ENCODE measurements around the gene ZBTB46. TPM values are rescaled to one million over a fixed set of nuclear protein-coding genes. Genes with fewer than 3 reads are reported as not detected.

ZBTB46 gene
- total RNA-seq, 1 experiment from 2014 or later: 10.7 TPM

DNA sequence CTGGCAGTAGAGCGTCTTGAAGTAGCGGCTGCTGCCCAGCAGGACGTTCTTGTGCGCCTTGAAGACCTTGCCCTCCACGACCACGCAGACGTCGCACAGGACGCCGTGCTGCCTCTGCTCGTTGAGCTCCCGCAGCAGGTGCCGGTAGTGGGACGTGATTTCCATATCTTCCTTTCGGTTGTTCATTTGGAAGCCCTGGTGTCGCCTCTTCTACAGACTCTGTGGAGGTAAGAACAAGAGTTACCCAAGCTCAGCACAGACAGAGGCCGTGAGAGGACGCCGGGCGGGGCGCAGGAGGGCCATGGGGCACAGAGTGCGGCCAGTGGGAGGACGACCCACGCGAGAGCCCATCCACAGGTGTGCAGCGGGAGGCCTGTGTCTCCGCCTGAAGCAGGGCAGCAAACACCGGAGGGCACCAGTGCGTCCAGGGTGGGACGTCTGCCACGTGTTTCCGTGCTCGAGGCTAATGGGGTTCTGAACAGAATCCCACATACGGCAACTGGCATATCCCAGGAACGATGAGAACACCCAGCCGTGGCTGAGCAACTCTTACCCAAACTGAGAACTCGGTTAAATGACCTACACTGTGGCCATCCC is 40.4 kb downstream of the ZBTB46 start:
- ChIA-PET RAD21 (ENCODE audit: low non-redundant PET in 1 of 2, low total read pairs in 2 of 2, uncharacterized antibody in 2 of 2, unreplicated experiment in 2 of 2) (no interaction called here), CTCF (interaction anchor here (1.2 kb wide), 1 partner anchor 10 kb away, joined by 4 read pairs; no protein-coding TSS in a partner anchor), POLR2A (no interaction called here)
- no peak for DNase-seq (ENCODE audit: low read depth, low spot score)
- no peak for TF ChIP-seq SP1 (IDR thresholded peaks at IDR 0.05; ENCODE audit: low read depth)
- no peak for TF ChIP-seq ZNF274 (IDR thresholded peaks at IDR 0.05; ENCODE audit: low read depth, low read length)
- TF ChIP-seq RAD21 (IDR thresholded peaks at IDR 0.05; ENCODE audit: low read depth): no peak
- TF ChIP-seq, protein P1, sequence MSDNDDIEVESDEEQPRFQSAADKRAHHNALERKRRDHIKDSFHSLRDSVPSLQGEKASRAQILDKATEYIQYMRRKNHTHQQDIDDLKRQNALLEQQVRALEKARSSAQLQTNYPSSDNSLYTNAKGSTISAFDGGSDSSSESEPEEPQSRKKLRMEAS (IDR thresholded peaks at IDR 0.05): no peak
- TF ChIP-seq CEBPB (IDR thresholded peaks at IDR 0.05; ENCODE audit: low read depth): no peak
- no peak for TF ChIP-seq YY1 (IDR thresholded peaks at IDR 0.05; ENCODE audit: extremely low read depth, insufficient replicate concordance, low read depth, low read length)
- TF ChIP-seq, protein P2, sequence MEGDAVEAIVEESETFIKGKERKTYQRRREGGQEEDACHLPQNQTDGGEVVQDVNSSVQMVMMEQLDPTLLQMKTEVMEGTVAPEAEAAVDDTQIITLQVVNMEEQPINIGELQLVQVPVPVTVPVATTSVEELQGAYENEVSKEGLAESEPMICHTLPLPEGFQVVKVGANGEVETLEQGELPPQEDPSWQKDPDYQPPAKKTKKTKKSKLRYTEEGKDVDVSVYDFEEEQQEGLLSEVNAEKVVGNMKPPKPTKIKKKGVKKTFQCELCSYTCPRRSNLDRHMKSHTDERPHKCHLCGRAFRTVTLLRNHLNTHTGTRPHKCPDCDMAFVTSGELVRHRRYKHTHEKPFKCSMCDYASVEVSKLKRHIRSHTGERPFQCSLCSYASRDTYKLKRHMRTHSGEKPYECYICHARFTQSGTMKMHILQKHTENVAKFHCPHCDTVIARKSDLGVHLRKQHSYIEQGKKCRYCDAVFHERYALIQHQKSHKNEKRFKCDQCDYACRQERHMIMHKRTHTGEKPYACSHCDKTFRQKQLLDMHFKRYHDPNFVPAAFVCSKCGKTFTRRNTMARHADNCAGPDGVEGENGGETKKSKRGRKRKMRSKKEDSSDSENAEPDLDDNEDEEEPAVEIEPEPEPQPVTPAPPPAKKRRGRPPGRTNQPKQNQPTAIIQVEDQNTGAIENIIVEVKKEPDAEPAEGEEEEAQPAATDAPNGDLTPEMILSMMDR (IDR thresholded peaks at IDR 0.05 in 2 of 3, conservative IDR thresholded peaks at IDR 0.05 in 1 of 3; ENCODE audit: borderline replicate concordance in 1 of 3, insufficient read depth in 1 of 3, low read depth in 2 of 3, low read length in 2 of 3): no peak
- no peaks in the 10 kb centered on the region for H4K20me1 ChIP-seq (ENCODE audit: insufficient read depth)
- no peak overlapping the region for H3K27ac ChIP-seq (ENCODE audit: low read depth, low read length)
- no TSS peak for BruUV-seq (replicated peaks)
- H3K27me3 ChIP-seq (ENCODE audit: insufficient read depth, low read length): no peaks in the 10 kb centered on the region
- no peaks in the 10 kb centered on the region for H3K79me2 ChIP-seq (ENCODE audit: insufficient read depth, low read length)
- H3K36me3 ChIP-seq (ENCODE audit: control insufficient read depth in 1 of 2, insufficient read depth in 2 of 2, low read length in 2 of 2): no peaks in the 10 kb centered on the region
- H3K4me3 ChIP-seq (replicated peaks in 1 of 2; ENCODE audit: low read depth in 1 of 2, low read length in 2 of 2): no peak overlapping the region
- no peak overlapping the region for H2AFZ ChIP-seq (ENCODE audit: low read depth, low read length, poor library complexity, severe bottlenecking)
- no peaks in the 10 kb centered on the region for H3K9me3 ChIP-seq (ENCODE audit: control insufficient read depth in 1 of 2, insufficient read depth in 1 of 2, low read depth in 1 of 2, low read length in 2 of 2)
- H3K4me1 ChIP-seq (ENCODE audit: control insufficient read depth in 1 of 2, insufficient read depth in 2 of 2, low read length in 2 of 2): no peaks in the 10 kb centered on the region; a peak in 1 of 4 replicates
- no peak overlapping the region for H3K4me2 ChIP-seq (ENCODE audit: low read length)
- ATAC-seq: no peak
- H3K9ac ChIP-seq (ENCODE audit: low read length): no peak overlapping the region
- intact Hi-C loops (cut with micrococcal nuclease): no loop called here
- H3K9me2 ChIP-seq (ENCODE audit: insufficient read depth): no peaks in the 10 kb centered on the region

All from HCT116 (cell line).